CD4-positive, alpha-beta T cell treated with Interleukin-6 for 4 hours (primary cell): ENCODE measurements around the gene PARN.
"Not testable (repeated sequence)": the region's sequence is repeated elsewhere in the genome, so short reads cannot be mapped to it uniquely, and the experiment has no call there.

Experiments
- DNase-seq: peaks from one replicate; pipeline ENCODE4 v3.0.0-alpha.2; 2020; ENCODE audit warnings: mixed read lengths

The PARN gene

DNA sequence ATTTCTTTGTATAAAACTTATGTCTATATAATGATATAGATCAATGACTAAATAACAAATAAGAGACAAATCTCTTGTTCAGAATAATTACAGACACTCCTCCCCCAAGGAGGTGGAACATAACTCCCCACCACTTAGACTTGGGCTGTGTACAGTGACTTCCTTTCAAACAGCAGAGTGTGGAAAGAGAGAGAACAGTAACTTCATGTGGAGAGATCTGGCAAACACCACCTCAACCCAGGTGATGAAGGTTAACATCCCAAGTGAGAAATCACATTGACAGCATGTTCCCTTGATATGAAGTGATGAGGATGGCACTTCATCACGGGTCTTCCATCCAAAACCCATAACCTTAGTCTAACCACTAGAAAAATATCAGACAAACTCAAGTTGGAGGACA, 169.3 kb downstream of the PARN start:
- no peak for DNase-seq

DNA sequence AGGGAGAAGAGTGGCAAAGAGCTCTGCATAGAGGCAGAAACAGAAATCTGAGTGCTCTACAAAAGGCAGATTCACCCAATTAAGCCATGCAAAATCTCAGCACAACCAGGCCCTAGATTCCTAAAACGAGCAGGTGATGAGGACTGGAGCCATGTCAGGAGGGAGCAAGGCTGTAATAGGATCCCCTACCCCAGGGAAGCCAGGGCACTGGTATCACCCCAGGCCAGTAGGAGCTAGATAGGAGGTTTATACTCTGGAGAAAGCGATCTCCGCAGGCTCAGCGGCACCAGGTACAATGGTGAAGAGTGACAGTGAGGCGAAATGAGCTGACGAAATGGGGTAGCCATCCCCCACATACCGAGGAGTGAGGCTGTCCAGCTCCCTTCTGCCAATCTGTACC, 171.5 kb downstream of the PARN start:
- DNase-seq: no peak

GRCh38 chr16:14456793-14457481, 173.1 kb downstream of the PARN start:
- no peak for DNase-seq

- DNase-seq: no peak
Measured at GRCh38 chr16:14455573-14455972, 174.5 kb downstream of the PARN start.

- DNase-seq: no peak
Measured at GRCh38 chr16:14454391-14454790, 175.7 kb downstream of the PARN start.

GRCh38 chr16:14452066-14452465, 178.0 kb downstream of the PARN start:
- DNase-seq: no peak

GRCh38 chr16:14450846-14451245, 179.2 kb downstream of the PARN start:
- DNase-seq: no peak

GRCh38 chr16:14449790-14450480, 180.1 kb downstream of the PARN start:
- no peak for DNase-seq

GRCh38 chr16:14449334-14449733, 180.7 kb downstream of the PARN start:
- DNase-seq: no peak

GRCh38 chr16:14448879-14449278, 181.2 kb downstream of the PARN start:
- no peak for DNase-seq

- no peak for DNase-seq
Measured at GRCh38 chr16:14447783-14448182, 182.3 kb downstream of the PARN start.

GRCh38 chr16:14446796-14447195, 183.3 kb downstream of the PARN start:
- DNase-seq: no peak

- no peak for DNase-seq
Measured at GRCh38 chr16:14445937-14446715, 183.9 kb downstream of the PARN start.

GRCh38 chr16:14444979-14445810, 184.9 kb downstream of the PARN start:
- no peak for DNase-seq

GRCh38 chr16:14441533-14441932, 188.5 kb downstream of the PARN start:
- DNase-seq: not testable (repeated sequence)

GRCh38 chr16:14438256-14438655, 191.8 kb downstream of the PARN start:
- DNase-seq: peak; percentile 4

- no peak for DNase-seq
Measured at GRCh38 chr16:14437426-14437825, 192.6 kb downstream of the PARN start.

GRCh38 chr16:14436401-14436955, 193.6 kb downstream of the PARN start:
- DNase-seq: peak; percentile 37

- DNase-seq: no peak
Measured at GRCh38 chr16:14434860-14435259, 195.2 kb downstream of the PARN start.

GRCh38 chr16:14428971-14429637, 201.0 kb downstream of the PARN start:
- DNase-seq: not testable (repeated sequence)

DNA sequence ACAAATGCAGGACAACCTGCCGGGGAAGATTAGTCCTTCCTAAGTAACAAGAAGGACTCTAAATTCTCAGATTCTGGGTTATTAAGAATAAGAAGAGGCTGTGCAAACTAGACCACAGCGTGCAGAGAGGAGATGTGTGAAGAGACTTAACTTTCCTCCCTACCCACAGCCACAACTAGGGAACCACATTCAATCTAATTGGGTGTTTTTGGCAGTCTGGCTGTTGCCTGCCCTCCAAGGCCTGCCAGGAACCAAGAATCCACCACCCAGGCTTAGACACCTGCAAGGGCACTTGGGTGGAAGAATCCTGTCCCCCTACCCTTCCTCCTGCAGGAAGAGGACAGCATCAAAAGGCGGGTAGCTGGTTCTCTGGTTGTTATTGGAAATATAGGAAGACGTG, 202.0 kb downstream of the PARN start:
- no peak for DNase-seq

DNA sequence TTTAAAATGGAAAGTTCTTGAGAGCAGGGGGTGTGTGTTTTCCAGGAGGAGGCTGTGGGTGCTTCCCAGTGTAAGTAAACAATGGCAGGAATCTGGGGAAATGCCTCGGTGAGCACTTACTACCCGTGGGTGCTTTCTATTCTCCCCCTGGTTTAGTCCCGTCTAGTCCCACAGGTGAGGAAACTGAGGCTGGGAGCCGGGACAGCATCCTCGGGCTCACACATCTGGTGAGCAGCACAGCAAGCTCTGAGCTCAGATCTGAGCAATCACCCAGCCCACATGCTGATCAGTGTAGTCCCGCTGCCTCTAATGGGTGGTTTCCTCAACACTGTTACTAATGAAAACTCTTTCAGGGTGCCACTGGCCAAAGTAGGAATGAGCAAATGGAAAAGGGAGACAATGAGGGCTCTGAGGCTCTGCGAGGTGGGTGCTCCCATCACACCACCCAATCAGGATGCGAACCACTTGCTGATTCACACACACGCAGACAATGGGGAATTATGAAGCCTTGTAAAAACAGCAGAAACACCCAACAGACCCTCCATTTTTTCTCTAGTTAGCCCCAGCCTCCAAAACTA, 202.6 kb downstream of the PARN start:
- DNase-seq: no peak
